ENCODE measurements around the gene KIAA0753. TPM values are rescaled to one million over a fixed set of nuclear protein-coding genes. Genes with fewer than 3 reads are reported as not detected.

KIAA0753 gene
- total and polyA plus RNA-seq, 9 donors, result 12.1 to 32.3 (median 19.2) TPM

DNA sequence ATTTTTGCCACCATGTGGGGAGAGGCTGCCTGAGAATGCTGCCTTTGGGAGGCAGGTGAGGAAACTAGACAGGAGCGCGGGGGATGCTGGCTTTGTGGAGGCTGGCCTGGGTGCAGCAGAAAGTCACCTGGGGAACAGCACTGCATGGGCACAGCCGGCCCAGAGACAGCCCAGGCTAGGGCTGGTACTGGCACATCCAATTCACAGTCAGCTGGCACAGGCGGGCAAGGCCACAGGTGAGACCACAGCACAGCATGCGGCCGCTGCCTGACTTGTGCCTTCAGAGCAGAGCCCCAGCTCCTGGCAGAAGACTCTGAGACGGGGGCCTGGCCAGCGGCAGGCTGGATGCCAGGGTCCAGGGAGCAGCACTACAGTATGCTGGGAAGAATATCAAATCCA lies 67.5 kb downstream of the KIAA0753 start:
- Histone ChIP-seq H3K4me3 (no peak overlapping the region), H3K9me3 (no peaks in the 10 kb centered on the region), H3K4me1 (ENCODE audit: insufficient read depth) (peaks cover 9% of the 10 kb centered on the region), H3K27ac (no peak overlapping the region), H3K36me3 (no peaks in the 10 kb centered on the region), H3K27me3 (no peaks in the 10 kb centered on the region)
- TF ChIP-seq, protein P1, sequence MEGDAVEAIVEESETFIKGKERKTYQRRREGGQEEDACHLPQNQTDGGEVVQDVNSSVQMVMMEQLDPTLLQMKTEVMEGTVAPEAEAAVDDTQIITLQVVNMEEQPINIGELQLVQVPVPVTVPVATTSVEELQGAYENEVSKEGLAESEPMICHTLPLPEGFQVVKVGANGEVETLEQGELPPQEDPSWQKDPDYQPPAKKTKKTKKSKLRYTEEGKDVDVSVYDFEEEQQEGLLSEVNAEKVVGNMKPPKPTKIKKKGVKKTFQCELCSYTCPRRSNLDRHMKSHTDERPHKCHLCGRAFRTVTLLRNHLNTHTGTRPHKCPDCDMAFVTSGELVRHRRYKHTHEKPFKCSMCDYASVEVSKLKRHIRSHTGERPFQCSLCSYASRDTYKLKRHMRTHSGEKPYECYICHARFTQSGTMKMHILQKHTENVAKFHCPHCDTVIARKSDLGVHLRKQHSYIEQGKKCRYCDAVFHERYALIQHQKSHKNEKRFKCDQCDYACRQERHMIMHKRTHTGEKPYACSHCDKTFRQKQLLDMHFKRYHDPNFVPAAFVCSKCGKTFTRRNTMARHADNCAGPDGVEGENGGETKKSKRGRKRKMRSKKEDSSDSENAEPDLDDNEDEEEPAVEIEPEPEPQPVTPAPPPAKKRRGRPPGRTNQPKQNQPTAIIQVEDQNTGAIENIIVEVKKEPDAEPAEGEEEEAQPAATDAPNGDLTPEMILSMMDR (IDR thresholded peaks at IDR 0.05), result no peak
- no peak for TF ChIP-seq POLR2A (IDR thresholded peaks at IDR 0.05)
- TF ChIP-seq EP300 (IDR thresholded peaks at IDR 0.05), result no peak
- no peak for DNase-seq
- WGBS, 3 donors, result 95 to 100% (median 95%) methylated on average over 8 of the region's 8 CpGs
- intact Hi-C loops (cut with DNase I), result no loop called here

DNA sequence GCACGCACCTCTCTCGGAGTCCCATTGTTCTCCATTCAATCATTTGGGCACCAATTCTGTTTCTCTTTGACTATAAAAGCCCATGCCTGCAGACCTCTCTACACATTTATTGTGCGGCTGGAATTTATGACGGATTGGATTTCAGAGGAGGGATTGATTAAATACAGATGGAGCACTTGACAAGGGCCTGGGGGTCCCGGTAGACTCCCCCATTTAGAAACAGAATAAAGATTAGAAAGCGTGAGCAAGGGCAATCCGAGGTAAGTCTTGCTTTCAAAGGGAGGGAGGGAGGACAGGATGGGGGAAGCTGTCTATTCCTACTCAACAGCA lies 69.1 kb downstream of the KIAA0753 start:
- peaks cover 9% of the 10 kb centered on the region for H3K4me1 ChIP-seq (ENCODE audit: insufficient read depth)
- DNase-seq, result no peak
- H3K9me3 ChIP-seq, result no peaks in the 10 kb centered on the region
- no peaks in the 10 kb centered on the region for H3K27me3 ChIP-seq
- H3K27ac ChIP-seq, result no peak overlapping the region
- intact Hi-C loops (cut with DNase I), result no loop called here
- H3K36me3 ChIP-seq, result no peaks in the 10 kb centered on the region
- no peak for TF ChIP-seq EP300 (IDR thresholded peaks at IDR 0.05)
- no peak for TF ChIP-seq POLR2A (IDR thresholded peaks at IDR 0.05)
- TF ChIP-seq, protein P1 (IDR thresholded peaks at IDR 0.05), result no peak
- WGBS, 3 donors, result 64 to 78% (median 77%) methylated on average over 7 of the region's 7 CpGs
- H3K4me3 ChIP-seq, result no peak overlapping the region

DNA sequence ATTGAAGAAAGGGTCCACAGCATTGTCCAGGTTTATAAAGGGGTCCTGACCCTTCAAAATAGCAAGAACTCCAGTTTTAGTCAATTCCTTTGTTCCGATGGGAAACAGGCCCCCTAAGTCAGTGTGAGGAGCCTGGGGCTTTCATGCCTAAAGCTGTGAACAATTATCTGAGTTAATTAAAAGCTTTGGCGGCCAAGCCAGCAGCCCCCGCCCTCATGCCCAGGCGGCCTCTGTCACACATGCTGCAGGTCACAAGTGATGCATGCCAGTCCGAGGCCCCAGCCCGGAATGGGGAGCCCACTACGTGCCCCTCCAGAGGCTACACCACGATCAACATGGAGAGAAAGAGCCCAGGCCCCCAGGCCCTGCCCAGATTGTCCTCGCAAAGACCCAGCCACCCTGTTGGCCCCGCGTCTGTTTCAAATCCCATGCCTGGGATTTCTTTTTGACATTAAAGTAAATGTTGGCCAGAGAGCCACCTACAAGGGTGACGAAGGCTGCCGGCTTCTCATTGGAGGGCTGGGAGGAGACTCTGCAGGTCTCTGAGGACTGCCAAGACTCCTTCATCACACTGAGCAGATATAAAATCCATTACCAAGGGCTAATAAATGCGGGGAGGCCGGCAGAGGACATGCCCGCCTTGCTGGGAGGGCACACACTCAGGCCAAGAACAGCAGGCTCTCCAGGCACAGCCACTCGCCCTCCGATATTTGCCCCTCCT lies 69.6 kb downstream of the KIAA0753 start:
- H3K9me3 ChIP-seq, result no peaks in the 10 kb centered on the region
- TF ChIP-seq EP300 (IDR thresholded peaks at IDR 0.05), result no peak
- no peak for TF ChIP-seq POLR2A (IDR thresholded peaks at IDR 0.05)
- TF ChIP-seq, protein P1 (IDR thresholded peaks at IDR 0.05), result no peak
- no peak overlapping the region for H3K4me3 ChIP-seq
- H3K36me3 ChIP-seq, result no peaks in the 10 kb centered on the region
- H3K27ac ChIP-seq, result no peak overlapping the region
- intact Hi-C loops (cut with DNase I), result no loop called here
- H3K4me1 ChIP-seq (ENCODE audit: insufficient read depth), result peaks cover 9% of the 10 kb centered on the region
- no peak for DNase-seq
- WGBS, 3 donors, result 83 to 93% (median 93%) methylated on average over 18 of the region's 18 CpGs
- no peaks in the 10 kb centered on the region for H3K27me3 ChIP-seq

DNA sequence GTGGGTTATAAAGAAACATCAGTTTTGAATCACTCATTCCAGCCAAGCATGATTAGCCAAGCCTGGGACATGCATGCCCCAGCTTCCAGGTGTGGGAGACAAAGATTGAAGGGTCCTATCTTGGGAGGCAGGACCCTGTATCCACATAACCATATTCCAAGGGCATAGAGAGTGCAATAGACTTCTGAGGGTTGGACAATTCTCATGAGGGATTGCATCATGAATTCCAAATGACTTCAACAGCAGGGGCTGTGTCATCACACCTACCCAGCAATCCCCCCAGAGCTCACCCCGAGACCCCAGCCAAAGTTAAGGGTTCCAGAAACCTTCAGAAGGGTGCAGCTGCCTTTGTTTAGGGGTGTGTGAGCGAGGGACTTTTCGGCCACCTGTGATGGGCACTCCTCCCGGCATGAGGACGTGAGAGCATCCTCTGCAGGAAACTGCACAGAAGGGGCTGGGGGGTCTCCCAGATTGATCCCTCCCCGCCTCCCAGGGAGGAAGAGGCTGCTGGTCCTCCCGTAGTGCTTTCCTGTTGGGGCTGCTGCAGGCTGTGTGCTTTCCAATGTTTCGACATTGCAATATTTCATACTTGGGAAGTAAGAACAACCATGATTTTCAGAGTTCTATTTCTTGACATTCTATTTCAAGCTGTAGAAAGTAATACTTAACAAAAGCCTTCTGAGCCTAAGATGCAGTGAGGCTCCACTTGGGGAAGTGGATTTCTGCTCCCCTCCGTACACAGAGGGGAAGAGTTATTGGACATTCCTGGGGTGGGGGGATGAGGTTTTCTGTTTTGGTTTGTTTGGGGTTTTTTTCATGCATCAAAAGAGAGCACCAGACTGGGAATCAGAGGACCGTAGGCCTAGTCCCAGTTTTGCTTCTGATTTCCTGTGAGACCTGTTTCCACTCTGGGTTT lies 70.9 kb downstream of the KIAA0753 start:
- no peak overlapping the region for H3K27ac ChIP-seq
- WGBS, 3 donors, result 67 to 74% (median 73%) methylated on average over 10 of the region's 10 CpGs
- no peaks in the 10 kb centered on the region for H3K9me3 ChIP-seq
- H3K4me1 ChIP-seq (ENCODE audit: insufficient read depth), result no peaks in the 10 kb centered on the region
- TF ChIP-seq POLR2A (IDR thresholded peaks at IDR 0.05) (no peak), EP300 (IDR thresholded peaks at IDR 0.05) (no peak)
- TF ChIP-seq, protein P1 (IDR thresholded peaks at IDR 0.05), result no peak
- no peaks in the 10 kb centered on the region for H3K36me3 ChIP-seq
- no peak overlapping the region for H3K4me3 ChIP-seq
- intact Hi-C loops (cut with DNase I), result no loop called here
- H3K27me3 ChIP-seq, result no peaks in the 10 kb centered on the region
- no peak for DNase-seq
